ENCODE measurements around the gene ALLC. TPM values are rescaled to one million over a fixed set of nuclear protein-coding genes. Genes with fewer than 3 reads are reported as not detected.
A peak's percentile ranks its signal among the peaks of the same experiment; 100 is the strongest.

ALLC gene
- total RNA-seq, 1 donor from 2014 or later = not detected

DNA sequence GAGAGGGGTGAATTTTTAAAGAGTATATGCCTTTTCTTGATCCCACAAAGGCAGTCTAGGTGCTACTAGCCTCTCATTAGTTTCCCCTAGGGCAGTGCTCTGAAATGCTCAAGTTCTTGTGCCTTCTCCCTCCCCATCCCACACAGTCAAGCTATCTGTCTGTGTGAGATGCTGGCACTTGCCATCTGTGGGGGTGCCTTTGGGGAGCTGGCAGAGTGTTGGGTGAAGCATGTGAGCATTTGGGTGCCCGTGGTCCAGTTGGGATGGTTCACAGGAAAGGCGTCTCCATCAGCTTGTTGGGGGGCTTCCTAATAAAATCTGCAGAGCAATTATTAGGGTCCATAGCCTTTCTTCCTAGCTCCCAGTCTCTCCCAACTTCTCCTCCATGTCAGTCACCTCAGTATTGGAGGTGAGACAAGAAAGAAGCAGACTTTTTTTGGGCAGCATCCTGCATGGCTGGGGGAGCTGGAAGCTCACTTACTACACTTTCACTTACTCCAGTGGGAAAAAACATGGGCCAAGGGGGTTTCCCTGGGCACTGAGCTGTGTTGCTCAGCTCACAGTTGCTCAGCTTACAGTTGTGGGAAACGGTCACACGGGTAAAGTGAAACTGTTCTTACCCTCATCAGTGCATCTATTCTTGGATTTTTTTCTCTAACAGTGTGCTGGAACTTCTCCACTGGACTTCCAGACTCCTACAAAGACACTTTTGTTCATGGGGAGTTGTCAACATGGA lies 33.8 kb upstream of the ALLC start:
- Mint-ChIP-seq H3K36me3 (ENCODE audit: low read depth) (peaks cover 2% of the 10 kb centered on the region), H3K9me3 (ENCODE audit: low read depth) (peaks cover 8% of the 10 kb centered on the region), H3K4me1 (ENCODE audit: low read depth) (peaks cover 7% of the 10 kb centered on the region), H3K27me3 (ENCODE audit: low read depth) (no peaks in the 10 kb centered on the region), H3K27ac (ENCODE audit: unreplicated experiment) (no peak overlapping the region), H3K4me3 (ENCODE audit: unreplicated experiment) (no peak overlapping the region)
- DNase-seq (ENCODE audit: low spot score) = no peak
- TF ChIP-seq CTCF (IDR thresholded peaks at IDR 0.05) = no peak

DNA sequence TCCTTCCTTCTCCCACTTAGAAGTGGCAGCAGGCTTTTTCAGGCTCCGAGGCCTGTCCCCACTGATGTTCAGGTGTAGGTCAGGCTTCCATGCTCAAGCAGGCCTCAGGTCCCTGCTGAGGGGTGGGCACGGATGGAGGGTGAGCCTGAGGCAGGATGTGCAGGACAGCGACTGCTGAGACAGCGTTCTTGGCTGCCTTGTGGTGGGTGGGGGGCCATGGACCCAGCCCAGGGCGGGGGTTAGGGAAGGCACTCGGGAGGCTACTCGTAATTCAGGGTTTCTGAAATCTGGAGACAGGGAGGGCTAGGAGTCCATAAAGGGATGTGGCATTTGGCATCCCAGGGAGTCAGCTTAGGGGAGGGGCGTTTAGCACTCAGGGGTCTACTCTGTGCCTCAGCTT lies 32.8 kb upstream of the ALLC start:
- peak; percentile 68 for DNase-seq (ENCODE audit: low spot score)
- H3K9me3 Mint-ChIP-seq (ENCODE audit: low read depth) = peaks cover 8% of the 10 kb centered on the region
- peaks cover 7% of the 10 kb centered on the region for H3K4me1 Mint-ChIP-seq (ENCODE audit: low read depth)
- no peak overlapping the region for H3K27ac Mint-ChIP-seq (ENCODE audit: unreplicated experiment)
- H3K27me3 Mint-ChIP-seq (ENCODE audit: low read depth) = no peaks in the 10 kb centered on the region
- H3K36me3 Mint-ChIP-seq (ENCODE audit: low read depth) = peaks cover 2% of the 10 kb centered on the region
- H3K4me3 Mint-ChIP-seq (ENCODE audit: unreplicated experiment) = no peak overlapping the region
- TF ChIP-seq CTCF (IDR thresholded peaks at IDR 0.05) = no peak

GRCh38 chr2:3626118-3626811 lies 31.7 kb upstream of the ALLC start:
- peak; percentile 40 for DNase-seq (ENCODE audit: low spot score)
- H3K27me3 Mint-ChIP-seq (ENCODE audit: low read depth) = no peaks in the 10 kb centered on the region
- H3K4me1 Mint-ChIP-seq (ENCODE audit: low read depth) = no peaks in the 10 kb centered on the region
- H3K9me3 Mint-ChIP-seq (ENCODE audit: low read depth) = peaks cover 8% of the 10 kb centered on the region
- H3K36me3 Mint-ChIP-seq (ENCODE audit: low read depth) = peaks cover 2% of the 10 kb centered on the region
- H3K27ac Mint-ChIP-seq (ENCODE audit: unreplicated experiment) = no peak overlapping the region
- no peak for TF ChIP-seq CTCF (IDR thresholded peaks at IDR 0.05)
- H3K4me3 Mint-ChIP-seq (ENCODE audit: unreplicated experiment) = no peak overlapping the region

- Mint-ChIP-seq H3K9me3 (ENCODE audit: low read depth) (peaks cover 8% of the 10 kb centered on the region), H3K27me3 (ENCODE audit: low read depth) (no peaks in the 10 kb centered on the region), H3K36me3 (ENCODE audit: low read depth) (peaks cover 2% of the 10 kb centered on the region), H3K4me3 (ENCODE audit: unreplicated experiment) (no peak overlapping the region), H3K4me1 (ENCODE audit: low read depth) (no peaks in the 10 kb centered on the region), H3K27ac (ENCODE audit: unreplicated experiment) (no peak overlapping the region)
- peak; percentile 75 for DNase-seq (ENCODE audit: low spot score)
- no peak for TF ChIP-seq CTCF (IDR thresholded peaks at IDR 0.05)
Observed at GRCh38 chr2:3626812-3627499, 31.0 kb upstream of the ALLC start.

GRCh38 chr2:3627500-3628100 lies 30.4 kb upstream of the ALLC start:
- DNase-seq (ENCODE audit: low spot score) = peak; percentile 51
- no peak for TF ChIP-seq CTCF (IDR thresholded peaks at IDR 0.05)
- Mint-ChIP-seq H3K36me3 (ENCODE audit: low read depth) (peaks cover 2% of the 10 kb centered on the region), H3K4me1 (ENCODE audit: low read depth) (no peaks in the 10 kb centered on the region), H3K27me3 (ENCODE audit: low read depth) (no peaks in the 10 kb centered on the region), H3K9me3 (ENCODE audit: low read depth) (peaks cover 8% of the 10 kb centered on the region), H3K27ac (ENCODE audit: unreplicated experiment) (no peak overlapping the region), H3K4me3 (ENCODE audit: unreplicated experiment) (no peak overlapping the region)
